ENCODE results near the gene APH1B.

Gene APH1B

DNA sequence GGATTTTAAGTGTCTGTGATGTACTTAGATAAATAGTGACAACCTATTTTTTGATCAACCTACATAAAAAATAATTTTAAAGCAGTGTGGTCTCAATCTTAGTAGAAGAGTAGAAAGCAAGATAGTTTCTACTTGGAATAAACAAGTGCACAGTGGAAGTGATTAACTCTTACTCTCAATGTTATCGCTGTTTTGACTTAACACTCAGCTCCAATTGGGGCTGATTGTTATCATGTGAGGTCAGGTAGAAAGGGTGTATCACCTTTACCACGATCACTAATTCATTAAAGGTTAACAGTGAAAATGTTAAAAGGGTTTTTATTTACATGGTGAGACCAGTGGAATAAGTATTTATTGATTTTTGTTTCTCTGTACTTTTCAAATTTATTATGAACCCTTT lies 22.4 kb upstream of the APH1B start:
- DNase-seq = no peak

GRCh38 chr15:63255489-63255990 lies 21.9 kb upstream of the APH1B start:
- DNase-seq = no peak

- DNase-seq = no peak
Measured at GRCh38 chr15:63256433-63257274, 20.8 kb upstream of the APH1B start.

DNA sequence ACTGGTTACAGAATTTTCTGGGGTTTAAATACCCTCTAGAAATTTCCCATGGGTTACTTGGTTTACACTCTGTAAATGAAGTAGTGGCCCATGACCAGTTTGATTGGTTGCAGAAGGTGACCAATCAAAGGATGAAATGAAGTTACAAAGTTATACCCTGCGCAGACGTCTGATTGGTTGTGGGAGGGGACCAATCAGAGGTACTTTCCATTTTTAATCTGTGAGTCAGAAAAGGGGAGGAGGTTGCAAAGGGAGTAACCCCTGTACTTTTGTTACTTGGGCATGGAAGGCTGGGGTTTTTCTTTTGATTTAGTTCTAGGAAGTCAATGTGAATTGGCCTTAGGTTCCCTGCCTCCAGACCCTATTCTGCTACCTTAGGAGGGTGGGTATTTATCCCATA lies 18.7 kb upstream of the APH1B start:
- no peak for DNase-seq

GRCh38 chr15:63260791-63261190 lies 16.6 kb upstream of the APH1B start:
- DNase-seq = no peak

GRCh38 chr15:63261311-63261710 lies 16.1 kb upstream of the APH1B start:
- no peak for DNase-seq

GRCh38 chr15:63263519-63263918 lies 13.9 kb upstream of the APH1B start:
- no peak for DNase-seq

GRCh38 chr15:63264688-63265293 lies 12.6 kb upstream of the APH1B start:
- no peak for DNase-seq

DNA sequence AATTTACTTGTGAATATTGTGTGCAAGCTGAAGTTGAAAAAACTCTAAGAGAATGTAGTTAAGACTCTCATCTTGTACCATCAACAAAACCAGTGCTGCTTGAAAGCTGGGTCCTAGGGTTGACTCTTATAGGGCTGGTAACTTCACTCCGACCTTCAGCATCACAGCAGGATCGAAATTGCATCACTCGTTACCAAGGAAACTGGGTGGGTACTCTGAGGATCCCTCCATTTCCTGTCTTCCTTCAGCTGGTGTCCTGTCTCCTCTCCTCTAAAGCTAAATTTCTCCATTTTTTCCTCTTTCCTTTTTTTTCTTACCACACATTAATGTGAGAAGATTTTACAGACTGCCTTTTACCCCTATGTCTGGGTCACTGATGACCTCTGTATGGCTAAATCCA lies 3.0 kb upstream of the APH1B start:
- DNase-seq = no peak

- no peak for DNase-seq
Measured at GRCh38 chr15:63276342-63277037, 915 bp upstream of the APH1B start.

GRCh38 chr15:63277893-63278456 lies 570 bp downstream of the APH1B start:
- DNase-seq = no peak

GRCh38 chr15:63283126-63283525 lies 5.7 kb downstream of the APH1B start:
- DNase-seq = no peak

DNA sequence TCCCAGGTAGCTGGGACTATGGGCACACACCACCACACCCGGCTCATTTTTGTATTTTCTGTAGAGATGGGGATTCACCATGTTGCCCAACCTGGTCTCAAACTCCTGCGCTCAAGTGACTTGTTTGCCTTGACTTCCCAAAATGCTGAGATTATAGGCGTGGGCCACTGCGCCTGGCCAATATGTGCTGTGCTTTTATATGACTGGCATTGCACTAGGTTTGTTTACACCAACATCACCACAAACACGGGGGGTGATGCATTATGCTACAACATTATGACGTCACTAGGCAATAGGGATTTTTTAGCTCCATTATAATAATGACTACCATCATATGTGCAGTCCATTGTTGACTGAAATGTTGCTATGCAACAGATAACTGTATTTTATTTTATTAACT lies 6.9 kb downstream of the APH1B start:
- no peak for DNase-seq

GRCh38 chr15:63287109-63287508 lies 9.7 kb downstream of the APH1B start:
- no peak for DNase-seq

DNA sequence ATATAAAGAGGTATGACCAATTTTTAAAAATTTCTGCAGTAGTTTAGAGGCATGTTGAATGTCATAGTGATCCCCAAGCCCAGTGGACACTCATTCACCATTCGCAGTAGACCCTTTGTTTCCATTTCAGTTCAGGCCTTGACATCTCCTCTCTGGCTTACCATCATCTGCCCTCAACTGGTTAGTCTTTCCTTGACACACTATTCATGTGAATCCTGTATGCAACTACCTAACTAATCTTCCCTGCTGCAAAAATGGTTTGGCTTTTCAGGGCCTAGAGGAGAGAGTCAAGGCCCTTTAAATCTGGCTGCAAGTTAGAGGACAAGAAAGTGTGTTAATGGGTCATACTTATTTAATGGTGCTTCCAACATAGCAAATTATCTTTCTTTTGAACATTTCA lies 10.9 kb downstream of the APH1B start:
- no peak for DNase-seq

- DNase-seq = no peak
Measured at GRCh38 chr15:63288778-63289378, 11.5 kb downstream of the APH1B start.

DNA sequence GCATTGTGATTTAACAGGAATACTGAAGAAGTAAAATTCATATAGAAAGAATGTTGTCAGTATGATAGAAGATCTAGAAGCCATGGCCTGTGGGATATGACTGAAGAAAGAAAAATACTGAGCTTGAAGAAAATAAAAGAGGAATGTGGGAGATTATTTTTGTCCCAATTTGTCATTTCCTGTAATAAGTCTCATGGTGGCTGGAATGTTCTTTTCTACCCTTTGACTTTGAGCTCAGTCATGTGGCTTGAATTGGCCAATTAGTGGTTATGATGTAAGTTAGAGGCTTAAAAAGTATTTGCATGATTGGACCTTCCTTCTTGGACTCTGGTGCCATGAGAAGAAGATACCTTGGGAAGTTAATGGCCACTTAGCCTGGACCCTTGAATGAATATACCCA lies 14.1 kb downstream of the APH1B start:
- no peak for DNase-seq

DNA sequence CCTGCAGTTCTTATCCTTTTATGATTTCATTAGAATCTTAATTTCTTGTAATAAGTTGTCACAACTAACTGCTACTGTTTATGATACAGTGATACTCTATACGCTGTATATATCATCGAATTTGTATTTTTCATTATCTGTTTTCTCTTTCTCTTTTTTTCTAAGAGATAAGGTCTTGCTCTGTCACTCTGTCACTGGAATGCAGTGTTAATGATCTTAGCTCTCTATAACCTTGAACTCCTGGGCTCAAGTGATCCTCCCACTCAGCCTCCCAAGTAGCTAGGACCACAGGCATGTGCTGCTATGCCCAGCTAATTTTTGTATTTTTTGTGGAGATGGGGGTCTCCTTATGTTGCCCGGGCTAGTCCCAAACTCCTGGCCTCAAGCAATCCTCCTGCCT lies 14.8 kb downstream of the APH1B start:
- DNase-seq = no peak

DNA sequence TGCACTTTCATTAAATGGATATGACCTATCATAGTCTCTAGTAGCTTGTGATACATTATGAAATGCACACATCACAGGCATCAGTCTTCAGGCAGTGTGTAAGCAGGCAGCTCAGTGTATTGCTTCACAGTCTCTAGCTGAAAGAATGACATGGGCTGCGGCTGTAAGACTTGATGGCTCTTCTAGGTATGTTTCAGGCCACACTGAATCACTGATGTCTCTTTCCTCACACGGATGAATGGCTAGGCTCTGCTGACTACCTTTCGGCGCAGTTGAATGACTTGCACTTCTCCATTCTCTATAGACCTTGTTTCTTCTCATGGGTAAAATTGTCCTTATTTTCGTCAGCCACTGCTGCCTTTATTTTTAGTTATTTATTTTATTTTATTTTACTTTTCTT lies 15.4 kb downstream of the APH1B start:
- DNase-seq = no peak

DNA sequence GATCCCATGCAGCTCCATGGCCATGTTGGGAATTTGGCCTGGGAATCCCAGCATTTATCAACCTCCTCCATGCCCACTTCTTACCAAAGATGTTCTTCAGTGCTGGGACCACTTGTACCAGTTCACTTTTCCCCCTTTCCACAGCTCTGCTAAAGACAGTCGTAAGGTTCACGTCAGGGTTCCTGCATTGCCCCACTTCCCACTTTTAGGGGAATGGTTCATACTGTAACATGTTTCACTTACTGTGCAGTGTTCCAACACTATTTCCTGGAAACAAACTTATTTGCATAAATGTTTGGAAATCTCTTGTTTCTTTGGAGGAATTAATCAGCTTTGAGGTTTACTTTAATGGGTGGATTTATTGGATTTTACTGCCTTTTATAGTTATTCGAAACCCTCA lies 17.0 kb downstream of the APH1B start:
- DNase-seq = no peak

GRCh38 chr15:63295341-63295740 lies 17.9 kb downstream of the APH1B start:
- DNase-seq = no peak

- peak; percentile 51 for DNase-seq
Measured at GRCh38 chr15:63296195-63296594, 18.8 kb downstream of the APH1B start.

DNA sequence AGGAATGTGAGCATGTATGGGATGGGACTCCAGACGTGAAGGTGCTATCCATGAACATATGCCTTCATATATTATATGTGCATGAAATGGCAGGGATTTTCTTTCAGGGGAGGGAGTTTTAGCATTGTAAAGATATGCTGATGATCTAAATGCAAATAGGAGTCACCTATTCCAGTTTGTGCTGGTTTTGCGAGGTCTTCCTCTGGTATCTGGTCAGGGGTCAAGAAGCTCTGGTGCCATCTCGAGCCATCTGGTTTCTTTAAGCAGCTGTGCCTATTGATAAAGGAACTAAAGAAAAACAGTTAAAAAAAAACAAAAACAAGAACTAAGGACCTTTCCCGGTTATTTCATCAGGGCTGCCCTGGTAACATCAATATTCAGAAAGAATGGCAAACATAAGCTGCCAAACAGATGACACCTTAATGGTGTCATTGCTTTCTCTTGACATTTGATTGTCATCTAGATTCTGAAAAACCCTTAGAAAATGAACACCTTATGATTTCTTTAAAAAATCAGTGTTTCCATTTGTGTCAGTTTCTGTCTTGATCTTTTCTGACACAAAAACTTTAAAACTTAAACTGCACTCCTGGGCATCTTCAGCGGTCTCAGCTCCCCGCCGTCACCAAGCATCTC lies 22.7 kb downstream of the APH1B start:
- no peak for DNase-seq
